Measurements from ENCODE around the gene HCFC1R1.

HCFC1R1 gene

GRCh38 chr16:3017344-3017743 is 6.4 kb downstream of the HCFC1R1 start:
- no peak for TF ChIP-seq CTCF (IDR thresholded peaks at IDR 0.05; ENCODE audit: low read depth, low read length)
- Histone ChIP-seq H3K9me3 (ENCODE audit: severe bottlenecking) (no peaks in the 10 kb centered on the region), H3K27me3 (ENCODE audit: insufficient read depth, low read depth, severe bottlenecking) (no peaks in the 10 kb centered on the region), H3K27ac (no peak overlapping the region), H3K36me3 (peaks cover 4% of the 10 kb centered on the region; the same call in 1 of the 2 replicates), H3K4me3 (ENCODE audit: low read depth, low read length) (no peak overlapping the region)
- DNase-seq: no peak

- no peaks in the 10 kb centered on the region for H3K9me3 ChIP-seq (ENCODE audit: severe bottlenecking)
- H3K36me3 ChIP-seq: no peaks in the 10 kb centered on the region
- no peak overlapping the region for H3K4me3 ChIP-seq (ENCODE audit: low read depth, low read length)
- H3K27me3 ChIP-seq (ENCODE audit: insufficient read depth, low read depth, severe bottlenecking): no peaks in the 10 kb centered on the region
- no peak overlapping the region for H3K27ac ChIP-seq
- DNase-seq: no peak
- no peak for TF ChIP-seq CTCF (IDR thresholded peaks at IDR 0.05; ENCODE audit: low read depth, low read length)
These were observed 7.7 kb downstream of the HCFC1R1 start for GRCh38 chr16:3015865-3016521.

- no peak for TF ChIP-seq CTCF (IDR thresholded peaks at IDR 0.05; ENCODE audit: low read depth, low read length)
- H3K27me3 ChIP-seq (ENCODE audit: insufficient read depth, low read depth, severe bottlenecking): no peaks in the 10 kb centered on the region
- H3K27ac ChIP-seq: no peak overlapping the region
- H3K4me3 ChIP-seq (ENCODE audit: low read depth, low read length): no peak overlapping the region
- H3K9me3 ChIP-seq (ENCODE audit: severe bottlenecking): no peaks in the 10 kb centered on the region
- no peaks in the 10 kb centered on the region for H3K36me3 ChIP-seq
- DNase-seq: no peak
These were observed 8.8 kb downstream of the HCFC1R1 start for GRCh38 chr16:3014971-3015370.

GRCh38 chr16:3013998-3014690 is 9.6 kb downstream of the HCFC1R1 start:
- no peak overlapping the region for H3K4me3 ChIP-seq (ENCODE audit: low read depth, low read length)
- DNase-seq: peak; percentile 71
- H3K36me3 ChIP-seq: no peaks in the 10 kb centered on the region
- no peak for TF ChIP-seq CTCF (IDR thresholded peaks at IDR 0.05; ENCODE audit: low read depth, low read length)
- H3K9me3 ChIP-seq (ENCODE audit: severe bottlenecking): no peaks in the 10 kb centered on the region
- H3K27me3 ChIP-seq (ENCODE audit: insufficient read depth, low read depth, severe bottlenecking): no peaks in the 10 kb centered on the region
- H3K27ac ChIP-seq: peak overlapping the region; percentile 56

GRCh38 chr16:3013491-3013951 is 10.2 kb downstream of the HCFC1R1 start:
- DNase-seq: no peak
- Histone ChIP-seq H3K9me3 (ENCODE audit: severe bottlenecking) (no peaks in the 10 kb centered on the region), H3K36me3 (no peaks in the 10 kb centered on the region), H3K27ac (peak overlapping the region; percentile 56), H3K4me3 (ENCODE audit: low read depth, low read length) (no peak overlapping the region), H3K27me3 (ENCODE audit: insufficient read depth, low read depth, severe bottlenecking) (no peaks in the 10 kb centered on the region)
- no peak for TF ChIP-seq CTCF (IDR thresholded peaks at IDR 0.05; ENCODE audit: low read depth, low read length)
